Erythroblast (primary cell): ENCODE results near the gene PTPRC.

Experiments used
- GATA1 ChIP-seq: IDR thresholded peaks from 2 replicates; pipeline ENCODE4 v1.6.1; 2011; ENCODE audit warnings: low read depth, mild to moderate bottlenecking, control low read depth, low read length, moderate library complexity
- POLR2A ChIP-seq: IDR thresholded peaks from 2 replicates; pipeline ENCODE4 v1.6.1; 2011; ENCODE audit warnings: mild to moderate bottlenecking, low read length

DNA sequence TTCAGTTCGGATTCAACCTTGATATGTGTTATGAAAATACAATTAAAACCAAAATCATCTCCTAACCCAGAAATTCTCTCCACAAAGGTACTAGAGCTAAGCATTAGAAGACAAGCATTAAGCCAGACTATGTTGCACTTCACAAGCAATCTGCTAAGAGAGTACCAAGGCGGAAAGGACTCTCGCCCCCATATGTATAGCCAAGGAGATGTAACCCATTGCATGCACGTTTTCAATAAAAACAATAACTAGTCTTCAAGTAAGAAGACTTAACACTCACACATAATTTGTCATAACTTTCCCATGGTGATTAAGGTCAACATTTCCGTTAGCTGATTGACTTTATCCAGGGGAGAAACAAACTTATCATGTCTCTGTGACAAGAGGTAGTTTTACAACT, 27.6 kb upstream of the PTPRC start:
- TF ChIP-seq POLR2A = no peak
- no peak for TF ChIP-seq GATA1
